ENCODE results near the gene NXT1. TPM values are rescaled to one million over a fixed set of nuclear protein-coding genes. Genes with fewer than 3 reads are reported as not detected.

Gene NXT1
- total RNA-seq, 2 donors from 2014 or later: 16.1 to 19.1 TPM

DNA sequence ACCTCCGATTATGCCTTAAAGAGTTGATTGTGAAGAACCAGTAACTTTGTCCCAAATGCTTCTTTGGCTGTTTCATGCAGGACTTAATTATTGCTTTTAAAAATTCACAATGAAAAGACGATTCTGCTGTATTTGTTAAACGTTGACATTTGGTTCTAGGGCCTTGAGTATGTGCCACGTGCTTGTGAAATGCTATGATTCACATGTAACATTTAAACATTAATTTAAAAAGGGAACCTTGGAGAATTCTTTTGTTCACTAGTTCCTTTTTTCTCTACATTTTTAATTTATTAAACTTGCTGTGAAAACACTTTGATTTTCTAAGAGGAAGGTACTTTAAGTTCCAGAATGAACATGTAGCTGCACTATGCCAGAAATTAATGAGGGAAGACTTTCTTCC lies 20.9 kb downstream of the NXT1 start:
- peaks cover 0 to 17% of the 10 kb centered on the region in 2 donors for H3K4me1 ChIP-seq
- H3K36me3 ChIP-seq: peaks cover 69% of the 10 kb centered on the region
- H3K9me3 ChIP-seq: no peaks in the 10 kb centered on the region
- no peak for DNase-seq (ENCODE audit: low spot score)
- H3K27ac ChIP-seq: no peak overlapping the region
- H3K4me3 ChIP-seq: no peak overlapping the region
- TF ChIP-seq CTCF (IDR thresholded peaks at IDR 0.05): no peak
- H3K27me3 ChIP-seq: no peaks in the 10 kb centered on the region

DNA sequence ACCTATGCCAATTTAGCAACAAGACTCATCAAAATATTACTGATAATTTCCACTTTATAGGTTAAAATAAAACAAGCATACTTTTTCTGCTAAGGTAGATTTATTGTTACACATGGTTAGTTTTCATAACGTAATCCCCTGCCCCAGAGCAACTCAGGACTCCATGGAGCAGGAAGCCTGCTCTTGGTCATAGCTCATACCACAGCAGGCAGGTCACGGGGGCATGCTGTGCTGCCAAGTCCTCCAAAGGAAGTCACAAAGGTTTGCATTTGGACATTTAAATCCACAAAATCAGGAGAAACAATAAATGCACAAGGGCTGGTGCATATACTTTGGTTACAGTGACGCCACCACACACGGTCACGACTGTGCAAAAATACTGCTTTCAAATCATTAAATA lies 23.9 kb downstream of the NXT1 start:
- no peak for DNase-seq (ENCODE audit: low spot score)
- H3K4me3 ChIP-seq: no peak overlapping the region
- H3K4me1 ChIP-seq: no peaks in the 10 kb centered on the region
- no peak for TF ChIP-seq CTCF (IDR thresholded peaks at IDR 0.05)
- peaks cover 65% of the 10 kb centered on the region for H3K36me3 ChIP-seq
- H3K27me3 ChIP-seq: no peaks in the 10 kb centered on the region
- no peaks in the 10 kb centered on the region for H3K9me3 ChIP-seq
- no peak overlapping the region for H3K27ac ChIP-seq

GRCh38 chr20:23375827-23376226 lies 25.2 kb downstream of the NXT1 start:
- no peak for DNase-seq (ENCODE audit: low spot score)
- no peak overlapping the region for H3K4me3 ChIP-seq
- H3K27me3 ChIP-seq: no peaks in the 10 kb centered on the region
- H3K27ac ChIP-seq: no peak overlapping the region
- no peak for TF ChIP-seq CTCF (IDR thresholded peaks at IDR 0.05)
- peaks cover 56% of the 10 kb centered on the region for H3K36me3 ChIP-seq
- H3K9me3 ChIP-seq: no peaks in the 10 kb centered on the region
- H3K4me1 ChIP-seq: no peaks in the 10 kb centered on the region

DNA sequence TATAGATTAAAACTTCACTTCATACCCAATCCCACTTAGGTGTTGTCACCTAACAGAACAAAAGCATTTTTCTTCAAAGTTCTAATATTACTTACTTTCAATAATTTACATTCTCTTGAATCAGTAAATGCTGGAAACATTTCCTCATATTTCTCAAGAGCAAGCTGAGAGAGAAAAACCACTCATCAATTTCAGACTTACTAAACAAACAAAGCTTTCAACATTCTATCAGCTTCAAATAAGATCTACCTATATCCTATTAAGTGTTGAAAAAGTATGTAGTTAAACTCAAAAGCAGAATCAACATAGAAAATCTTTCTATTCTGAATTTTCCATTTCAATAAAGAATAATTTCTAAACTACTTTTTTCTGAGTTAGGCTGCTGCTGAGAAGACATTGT lies 29.2 kb downstream of the NXT1 start:
- H3K4me1 ChIP-seq: no peaks in the 10 kb centered on the region
- H3K27me3 ChIP-seq: no peaks in the 10 kb centered on the region
- TF ChIP-seq CTCF (IDR thresholded peaks at IDR 0.05): no peak
- no peak overlapping the region for H3K4me3 ChIP-seq
- H3K9me3 ChIP-seq: no peaks in the 10 kb centered on the region
- no peak for DNase-seq (ENCODE audit: low spot score)
- H3K27ac ChIP-seq: no peak overlapping the region
- H3K36me3 ChIP-seq: peaks cover 27% of the 10 kb centered on the region

- no peak for TF ChIP-seq CTCF (IDR thresholded peaks at IDR 0.05)
- Histone ChIP-seq H3K27me3 (no peaks in the 10 kb centered on the region), H3K4me3 (no peak overlapping the region), H3K9me3 (no peaks in the 10 kb centered on the region), H3K36me3 (peaks cover 9% of the 10 kb centered on the region), H3K4me1 (no peaks in the 10 kb centered on the region), H3K27ac (no peak overlapping the region)
- no peak for DNase-seq (ENCODE audit: low spot score)
Measured at GRCh38 chr20:23381876-23382275, 31.3 kb downstream of the NXT1 start.

- Histone ChIP-seq H3K4me1 (no peaks in the 10 kb centered on the region), H3K27me3 (no peaks in the 10 kb centered on the region), H3K36me3 (peaks cover 10% of the 10 kb centered on the region), H3K9me3 (no peaks in the 10 kb centered on the region), H3K4me3 (no peak overlapping the region), H3K27ac (no peak overlapping the region)
- TF ChIP-seq CTCF (IDR thresholded peaks at IDR 0.05): no peak
- DNase-seq (ENCODE audit: low spot score): no peak
Measured at GRCh38 chr20:23386304-23387117, 35.9 kb downstream of the NXT1 start.
